Endothelial cell of umbilical vein (primary cell): Measurements from ENCODE around the gene RECK. TPM values are rescaled to one million over a fixed set of nuclear protein-coding genes. Genes with fewer than 3 reads are reported as not detected.

Experiments used
- BruUV-seq: library from RNA; stranded (reverse); fragments of 400-500 nt; replicated peaks from 2 replicates; lab custom pipeline; 2021; lab: Mats Ljungman, UMichigan
- CTCF ChIA-PET: fragments of 300-600, 350-600 bp; sonication (Branson Sonifier 250); formaldehyde crosslinking; loops from one replicate; lab custom pipeline; 2021; ENCODE audit warnings: antibody characterized with exemption, inconsistent platforms; lab: Charles Lee
- POLR2A ChIA-PET: fragments of 300-600, 350-600 bp; sonication (Branson Sonifier 250); formaldehyde crosslinking; loops from one replicate; lab custom pipeline; 2021; ENCODE audit warnings: antibody characterized with exemption, inconsistent platforms; lab: Charles Lee
- DNase-seq: peaks from one replicate; pipeline ENCODE4 v3.0.0-alpha.2; 2011; ENCODE audit warnings: low read depth, low spot score
- FAIRE-seq: peaks from 2 replicates; lab custom pipeline; 2011; peaks lifted over from hg19 to GRCh38; lab: Jason Lieb, UNC
- H2AFZ ChIP-seq: 2 replicates; pipeline ENCODE4 v1.6.0; 2012; ENCODE audit warnings: low read depth, low read length, control low read depth, inconsistent platforms
- H3K27ac ChIP-seq: 2 replicates; pipeline ENCODE4 v1.5.1; 2011; ENCODE audit warnings: low read depth, mild to moderate bottlenecking, control low read depth, low read length, moderate library complexity; ENCODE audit not compliant: insufficient read depth
- H3K27me3 ChIP-seq, 2 experiments: 2 replicates each; pipeline versions ENCODE4 v1.6.0 to v1.6.1; 2011; ENCODE audit warnings: low read length in 2 of 2, mixed read lengths in 1 of 2; ENCODE audit not compliant: control insufficient read depth in 2 of 2, insufficient read depth in 2 of 2
- H3K36me3 ChIP-seq, 2 experiments: 2 replicates in 1 of 2; 3 replicates in 1 of 2; pipeline ENCODE4 v1.5.1; 2011; ENCODE audit warnings: low read length in 2 of 2, mild to moderate bottlenecking in 1 of 2, moderate library complexity in 1 of 2; ENCODE audit not compliant: control insufficient read depth in 2 of 2, insufficient read depth in 2 of 2; ENCODE audit errors: extremely low read depth in 1 of 2
- H3K4me1 ChIP-seq: 3 replicates; pipeline ENCODE4 v1.5.1; 2011; ENCODE audit warnings: mild to moderate bottlenecking, low read length; ENCODE audit not compliant: control insufficient read depth, insufficient read depth; ENCODE audit errors: extremely low read depth
- H3K4me2 ChIP-seq: 2 replicates; pipeline ENCODE4 v1.6.1; 2011; ENCODE audit warnings: low read length, control low read depth, mixed read lengths; ENCODE audit not compliant: insufficient read depth
- H3K4me3 ChIP-seq, 3 experiments: fragments of 200-600 bp in 1 of 3; sonication (generic), shearing (Covaris generic) in 1 of 3; replicated peaks in 1 of 3; 2 replicates each; pipeline ENCODE4 v1.5.1; 2011 to 2016; ENCODE audit warnings: control low read depth in 3 of 3, low read length in 3 of 3, mild to moderate bottlenecking in 2 of 3, inconsistent platforms in 1 of 3, low read depth in 1 of 3, moderate library complexity in 1 of 3; ENCODE audit not compliant: insufficient read depth in 1 of 3
- H3K79me2 ChIP-seq: 2 replicates; pipeline ENCODE4 v1.6.0; 2012; ENCODE audit warnings: low read length, inconsistent platforms; ENCODE audit not compliant: control insufficient read depth, insufficient read depth
- H3K9ac ChIP-seq: replicated peaks from 2 replicates; pipeline ENCODE3; 2011; ENCODE audit warnings: low read length, control low read depth; ENCODE audit not compliant: insufficient read depth; ENCODE audit errors: extremely low read depth
- H3K9me1 ChIP-seq: replicated peaks from 3 replicates; pipeline ENCODE4 v1.6.0; 2011; ENCODE audit warnings: mild to moderate bottlenecking, low read length; ENCODE audit not compliant: control insufficient read depth, insufficient read depth; ENCODE audit errors: extremely low read depth
- H3K9me3 ChIP-seq: replicated peaks from 2 replicates; pipeline ENCODE4 v1.5.1; 2012; ENCODE audit warnings: low read length, inconsistent platforms; ENCODE audit not compliant: control insufficient read depth, insufficient read depth
- H4K20me1 ChIP-seq: replicated peaks from 2 replicates; pipeline ENCODE3; 2011; ENCODE audit warnings: mild to moderate bottlenecking, low read length; ENCODE audit not compliant: control insufficient read depth, insufficient read depth; ENCODE audit errors: extremely low read depth
- CTCF ChIP-seq, 2 donors: IDR thresholded peaks; 1 replicate in 1 of 2; 2 replicates in 1 of 2; pipeline ENCODE4 v1.5.1; 2011; ENCODE audit warnings: low read length in 2 of 2, mild to moderate bottlenecking in 2 of 2, moderate library complexity in 2 of 2, control low read depth in 1 of 2, inconsistent platforms in 1 of 2, low read depth in 1 of 2; ENCODE audit not compliant: insufficient read depth in 1 of 2; ENCODE audit errors: extremely low read depth in 1 of 2
- EZH2 ChIP-seq: IDR thresholded peaks from 2 replicates; pipeline ENCODE4 v1.6.1; 2012; ENCODE audit warnings: borderline replicate concordance, low read depth, mild to moderate bottlenecking, moderate library complexity, low read length, inconsistent platforms; ENCODE audit not compliant: severe bottlenecking
- FOS ChIP-seq: IDR thresholded peaks from 2 replicates; pipeline ENCODE4 v1.6.1; 2011; ENCODE audit warnings: mild to moderate bottlenecking, low read length, moderate library complexity, borderline replicate concordance; ENCODE audit not compliant: insufficient read depth
- GATA2 ChIP-seq: IDR thresholded peaks from 2 replicates; pipeline ENCODE4 v1.7.0; 2011; ENCODE audit warnings: low read depth, mild to moderate bottlenecking, moderate library complexity, mixed read lengths, low read length; ENCODE audit not compliant: insufficient read length, insufficient read depth
- JUN ChIP-seq: IDR thresholded peaks from 2 replicates; pipeline ENCODE4 v1.6.1; 2011; ENCODE audit warnings: borderline replicate concordance, low read depth; ENCODE audit not compliant: insufficient read length, insufficient read depth
- MAX ChIP-seq: IDR thresholded peaks from 2 replicates; pipeline ENCODE4 v1.6.1; 2011; ENCODE audit not compliant: insufficient read depth, insufficient read length
- MYC ChIP-seq: IDR thresholded peaks from one replicate; pipeline ENCODE4 v1.6.1; 2011; ENCODE audit warnings: mild to moderate bottlenecking, low read depth, low read length
- POLR2A ChIP-seq: IDR thresholded peaks from 2 replicates; pipeline ENCODE4 v1.6.1; 2012; ENCODE audit warnings: low read depth, mild to moderate bottlenecking, control low read depth, low read length
- POLR2AphosphoS5 ChIP-seq: IDR thresholded peaks from 2 replicates; pipeline ENCODE4 v1.6.1; 2012; ENCODE audit warnings: low read depth, mild to moderate bottlenecking, control low read depth, low read length, moderate library complexity; ENCODE audit not compliant: insufficient read depth
- dilution Hi-C: fragments of 300-500 bp; cut with MboI; formaldehyde crosslinking; loops from one replicate; pipeline ENCODE4 v1.15.0; 2019; ENCODE audit warnings: low sequenced_read_pairs; ENCODE audit not compliant: extremely low pct_ligation_motif_present
- intact Hi-C: fragments of 100-400 bp; cut with micrococcal nuclease; formaldehyde crosslinking; loops from one replicate; pipeline ENCODE4 v1.10.0; 2022
- polyA plus RNA-seq, 4 experiments: library from polyadenylated mRNA; depleted of rRNA in 3 of 4; stranded (reverse) in 3 of 4; unstranded in 1 of 4; fragments of >200 nt; gene quantifications; 2 replicates each; pipeline versions ENCODE4 v1.2.1 to v1.2.3, GENCODE V29; 2011 to 2012; ENCODE audit warnings: missing spikeins in 1 of 4
- total RNA-seq: library from RNA; stranded (reverse); gene quantifications from 2 replicates; pipeline ENCODE4 v1.2.3, GENCODE V29; 2021

The RECK gene
- total and polyA plus RNA-seq, 2 donors (not counting 3 experiments of a cell fraction or from before 2014, with no cell fraction given), result 12.0 to 14.1 TPM

- dilution Hi-C loops (no loop called here), intact Hi-C loops (no loop called here)
- H2AFZ ChIP-seq, result no peak overlapping the region
- POLR2A ChIA-PET, result no interaction called here
- FAIRE-seq (no peak), DNase-seq (no peak)
- H3K9me3 ChIP-seq, result no peaks in the 10 kb centered on the region
- H3K27ac ChIP-seq, result no peak overlapping the region
- no peaks in the 10 kb centered on the region for H4K20me1 ChIP-seq
- no peaks in the 10 kb centered on the region for H3K9me1 ChIP-seq
- no TSS peak for BruUV-seq
- no peaks in the 10 kb centered on the region for H3K27me3 ChIP-seq
- no peak overlapping the region for H3K4me2 ChIP-seq
- H3K79me2 ChIP-seq, result no peaks in the 10 kb centered on the region
- peaks cover 11% of the 10 kb centered on the region for H3K4me1 ChIP-seq
- no peak overlapping the region for H3K4me3 ChIP-seq
- no peak for TF ChIP-seq GATA2
- no peak for TF ChIP-seq JUN
- no peak for TF ChIP-seq MYC
- no peak for TF ChIP-seq MAX
- no peak for TF ChIP-seq EZH2
- TF ChIP-seq POLR2A, result no peak
- TF ChIP-seq FOS, result no peak
- no peak overlapping the region for H3K9ac ChIP-seq
- H3K36me3 ChIP-seq, result no peaks in the 10 kb centered on the region
- CTCF ChIA-PET, result interaction anchor here (1.3 to 8.0 kb wide), 2 partner anchors 21 to 27 kb away, joined by 3 to 76 read pairs; no protein-coding TSS in a partner anchor
These were observed 101.8 kb downstream of the RECK start for GRCh38 chr9:36138496-36138895.

- intact Hi-C loops (no loop called here), dilution Hi-C loops (no loop called here)
- Histone ChIP-seq H3K27me3 (no peaks in the 10 kb centered on the region), H3K4me3 (no peak overlapping the region), H3K4me2 (no peak overlapping the region), H3K27ac (no peak overlapping the region), H3K9ac (no peak overlapping the region), H3K79me2 (no peaks in the 10 kb centered on the region), H3K9me1 (no peaks in the 10 kb centered on the region), H4K20me1 (no peaks in the 10 kb centered on the region), H3K4me1 (peaks cover 11% of the 10 kb centered on the region), H2AFZ (no peak overlapping the region), H3K9me3 (no peaks in the 10 kb centered on the region), H3K36me3 (no peaks in the 10 kb centered on the region)
- BruUV-seq, result no TSS peak
- TF ChIP-seq MYC (no peak), GATA2 (no peak), MAX (no peak), CTCF (IDR thresholded peaks at IDR 0.05; ENCODE audit: extremely low read depth in 1 of 2, insufficient read depth in 1 of 2, low read depth in 1 of 2, low read length in 2 of 2) (no peak), JUN (no peak), FOS (no peak), POLR2A (no peak), POLR2AphosphoS5 (no peak), EZH2 (no peak)
- POLR2A ChIA-PET, result no interaction called here
- CTCF ChIA-PET, result interaction anchor here (1.3 to 8.0 kb wide), 3 partner anchors 20 to 50 kb away, joined by 3 to 76 read pairs (median 4); no protein-coding TSS in a partner anchor
- no peak for DNase-seq
- FAIRE-seq, result no peak
These were observed 102.2 kb downstream of the RECK start for GRCh38 chr9:36138901-36139300.
